Keratinocyte (primary cell): ENCODE data around the gene MYBBP1A.

Experiments
- EZH2 ChIP-seq: IDR thresholded peaks from one replicate; pipeline ENCODE4 v1.6.1; 2012; ENCODE audit warnings: inconsistent platforms, mild to moderate bottlenecking, low read length, moderate library complexity
- TF ChIP-seq, protein P1 (sequence below), 3 experiments: IDR thresholded peaks in 1 of 3; conservative IDR thresholded peaks in 1 of 3; optimal IDR thresholded peaks in 1 of 3; 2 replicates in 2 of 3; 3 replicates in 1 of 3; pipeline versions ENCODE3 to v1.5.1; 2011; ENCODE audit warnings: low read length in 3 of 3, mild to moderate bottlenecking in 3 of 3, moderate library complexity in 2 of 3, control low read depth in 1 of 3, inconsistent platforms in 1 of 3; ENCODE audit not compliant: insufficient read depth in 2 of 3; ENCODE audit errors: extremely low read depth in 1 of 3

DNA sequence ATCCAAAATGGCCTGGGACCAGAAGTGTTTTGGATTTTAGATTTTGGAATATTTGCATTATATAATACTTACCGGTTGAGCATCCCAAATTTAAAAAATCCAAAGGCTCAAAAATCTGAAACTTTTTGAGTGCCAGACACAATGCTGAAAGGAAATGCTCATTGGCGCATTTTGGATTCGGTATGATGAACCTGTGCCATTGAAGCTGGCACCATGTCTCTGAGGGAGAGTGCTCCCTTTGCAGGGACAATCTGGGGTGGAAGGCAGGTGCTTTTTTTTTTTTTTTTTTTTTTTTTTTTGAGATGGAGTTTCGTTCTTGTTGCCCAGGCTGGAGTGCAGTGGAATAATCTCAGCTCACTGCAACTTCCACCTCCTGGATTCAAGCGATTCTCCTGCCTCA lies 46.9 kb upstream of the MYBBP1A start:
- TF ChIP-seq, protein P1, sequence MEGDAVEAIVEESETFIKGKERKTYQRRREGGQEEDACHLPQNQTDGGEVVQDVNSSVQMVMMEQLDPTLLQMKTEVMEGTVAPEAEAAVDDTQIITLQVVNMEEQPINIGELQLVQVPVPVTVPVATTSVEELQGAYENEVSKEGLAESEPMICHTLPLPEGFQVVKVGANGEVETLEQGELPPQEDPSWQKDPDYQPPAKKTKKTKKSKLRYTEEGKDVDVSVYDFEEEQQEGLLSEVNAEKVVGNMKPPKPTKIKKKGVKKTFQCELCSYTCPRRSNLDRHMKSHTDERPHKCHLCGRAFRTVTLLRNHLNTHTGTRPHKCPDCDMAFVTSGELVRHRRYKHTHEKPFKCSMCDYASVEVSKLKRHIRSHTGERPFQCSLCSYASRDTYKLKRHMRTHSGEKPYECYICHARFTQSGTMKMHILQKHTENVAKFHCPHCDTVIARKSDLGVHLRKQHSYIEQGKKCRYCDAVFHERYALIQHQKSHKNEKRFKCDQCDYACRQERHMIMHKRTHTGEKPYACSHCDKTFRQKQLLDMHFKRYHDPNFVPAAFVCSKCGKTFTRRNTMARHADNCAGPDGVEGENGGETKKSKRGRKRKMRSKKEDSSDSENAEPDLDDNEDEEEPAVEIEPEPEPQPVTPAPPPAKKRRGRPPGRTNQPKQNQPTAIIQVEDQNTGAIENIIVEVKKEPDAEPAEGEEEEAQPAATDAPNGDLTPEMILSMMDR (optimal IDR thresholded peaks at IDR 0.05 in 1 of 3, IDR thresholded peaks at IDR 0.05 in 1 of 3, conservative IDR thresholded peaks at IDR 0.05 in 1 of 3; ENCODE audit: extremely low read depth in 1 of 3, insufficient read depth in 2 of 3, low read length in 3 of 3), result no peak
- TF ChIP-seq EZH2, result no peak
